H1 (cell line): ENCODE data around the gene GEMIN7. TPM values are rescaled to one million over a fixed set of nuclear protein-coding genes. Genes with fewer than 3 reads are reported as not detected.
A peak's percentile ranks its signal among the peaks of the same experiment; 100 is the strongest.

Experiments
- CTCF ChIA-PET: fragments of 300-600 bp; sonication (Branson Sonifier 250); formaldehyde crosslinking; loops from one replicate; lab custom pipeline; 2021; ENCODE audit not compliant: partially characterized antibody; lab: Charles Lee
- POLR2A ChIA-PET: fragments of 300-600 bp; sonication (Branson Sonifier 250); formaldehyde crosslinking; loops from one replicate; lab custom pipeline; 2021; ENCODE audit warnings: inconsistent platforms; ENCODE audit not compliant: partially characterized antibody; lab: Charles Lee
- DNase-seq, 2 experiments: peaks; one replicate each; pipeline versions ENCODE4 v3.0.0 to v3.0.0-alpha.2; 2010 to 2022; ENCODE audit warnings: low spot score in 2 of 2, low read depth in 1 of 2, mixed read lengths in 1 of 2
- FAIRE-seq: peaks from 2 replicates; lab custom pipeline; 2011; peaks lifted over from hg19 to GRCh38; lab: Jason Lieb, UNC
- H2AFZ ChIP-seq: 2 replicates; pipeline ENCODE4 v1.8.1; 2012; ENCODE audit warnings: low read length, inconsistent platforms
- H2AK5ac ChIP-seq: 2 replicates; pipeline ENCODE4 v1.6.1; 2013; ENCODE audit warnings: low read depth, low read length
- H2BK120ac ChIP-seq: replicated peaks from 2 replicates; pipeline ENCODE3; 2013; ENCODE audit warnings: low read depth, low read length, inconsistent platforms
- H2BK12ac ChIP-seq: 2 replicates; pipeline ENCODE4 v1.6.1; 2013; ENCODE audit warnings: low read depth, low read length
- H2BK15ac ChIP-seq: 2 replicates; pipeline ENCODE4 v1.6.1; 2013; ENCODE audit warnings: low read length
- H2BK20ac ChIP-seq: 2 replicates; pipeline ENCODE4 v1.6.1; 2013; ENCODE audit warnings: low read length
- H2BK5ac ChIP-seq: 2 replicates; pipeline ENCODE4 v1.6.1; 2013; ENCODE audit warnings: low read depth, low read length
- H3K14ac ChIP-seq: 2 replicates; pipeline ENCODE4 v1.6.1; 2013; ENCODE audit warnings: inconsistent platforms; ENCODE audit not compliant: insufficient read length
- H3K18ac ChIP-seq: 2 replicates; pipeline ENCODE4 v1.6.1; 2013; ENCODE audit warnings: low read length; ENCODE audit errors: extremely low read depth
- H3K23ac ChIP-seq: 2 replicates; pipeline ENCODE4 v1.6.1; 2013; ENCODE audit warnings: inconsistent platforms; ENCODE audit not compliant: insufficient read length
- H3K23me2 ChIP-seq: 2 replicates; pipeline ENCODE4 v1.6.1; 2013; ENCODE audit warnings: low read depth, low read length
- H3K27ac ChIP-seq: 2 replicates; pipeline ENCODE4 v1.6.1; 2011; ENCODE audit warnings: low read depth, low read length, inconsistent platforms
- H3K27me3 ChIP-seq, 4 experiments: replicated peaks in 1 of 4; 1 replicate in 1 of 4; 2 replicates in 3 of 4; pipeline versions ENCODE4 v1.6.1 to v1.8.1; 2011 to 2013; ENCODE audit warnings: low read length in 3 of 4, mild to moderate bottlenecking in 3 of 4, inconsistent platforms in 2 of 4, mixed read lengths in 2 of 4, moderate library complexity in 1 of 4; ENCODE audit not compliant: control insufficient read depth in 3 of 4, insufficient read depth in 3 of 4; ENCODE audit errors: extremely low read depth in 1 of 4
- H3K36me3 ChIP-seq, 4 experiments: 2 replicates each; pipeline versions ENCODE4 v1.6.1 to v1.8.1; 2011 to 2013; ENCODE audit warnings: mild to moderate bottlenecking in 4 of 4, low read length in 3 of 4, moderate library complexity in 2 of 4, control low read depth in 1 of 4, inconsistent platforms in 1 of 4; ENCODE audit not compliant: insufficient read depth in 4 of 4, control insufficient read depth in 2 of 4
- H3K4ac ChIP-seq: replicated peaks from 2 replicates; pipeline ENCODE3; 2013; ENCODE audit warnings: low read length, low read depth, mixed read lengths, inconsistent platforms; ENCODE audit not compliant: insufficient read length
- H3K4me1 ChIP-seq, 4 experiments: replicated peaks in 1 of 4; 1 replicate in 1 of 4; 2 replicates in 3 of 4; pipeline versions ENCODE4 v1.6.1 to v1.8.1; 2011 to 2013; ENCODE audit warnings: low read length in 3 of 4, inconsistent platforms in 2 of 4, mixed read lengths in 1 of 4; ENCODE audit not compliant: insufficient read depth in 4 of 4, control insufficient read depth in 3 of 4
- H3K4me2 ChIP-seq, 2 experiments: 2 replicates each; pipeline versions ENCODE4 v1.6.1 to v1.8.1; 2011 to 2013; ENCODE audit warnings: low read depth in 2 of 2, low read length in 2 of 2, control low read depth in 1 of 2, inconsistent platforms in 1 of 2, mild to moderate bottlenecking in 1 of 2; ENCODE audit not compliant: insufficient read depth in 1 of 2
- H3K4me3 ChIP-seq, 4 experiments: fragments of 200-600, 300-600 bp in 1 of 4; sonication (generic), shearing (Covaris generic), sonication (Bioruptor Twin) in 1 of 4; 2 replicates each; pipeline versions ENCODE4 v1.5.1 to v1.8.1; 2011 to 2016; ENCODE audit warnings: low read length in 4 of 4, low read depth in 3 of 4, control low read depth in 2 of 4, inconsistent platforms in 2 of 4, mild to moderate bottlenecking in 2 of 4, mixed read lengths in 1 of 4, moderate library complexity in 1 of 4; ENCODE audit not compliant: insufficient read depth in 2 of 4; ENCODE audit errors: extremely low read depth in 1 of 4
- H3K56ac ChIP-seq: replicated peaks from 2 replicates; pipeline ENCODE3; 2013; ENCODE audit warnings: low read depth, mild to moderate bottlenecking, mixed read lengths, low read length, inconsistent platforms; ENCODE audit not compliant: insufficient read length
- H3K79me1 ChIP-seq: 2 replicates; pipeline ENCODE4 v1.6.1; 2013; ENCODE audit warnings: low read depth, low read length, control low read depth
- H3K79me2 ChIP-seq, 2 experiments: 2 replicates each; pipeline versions ENCODE4 v1.6.1 to v1.8.1; 2012 to 2013; ENCODE audit warnings: low read length in 2 of 2, mild to moderate bottlenecking in 2 of 2, inconsistent platforms in 1 of 2; ENCODE audit not compliant: insufficient read depth in 2 of 2, control insufficient read depth in 1 of 2
- H3K9ac ChIP-seq, 4 experiments: replicated peaks in 1 of 4; 1 replicate in 1 of 4; 2 replicates in 3 of 4; pipeline versions ENCODE4 v1.6.1 to v1.8.1; 2011 to 2013; ENCODE audit warnings: low read depth in 3 of 4, low read length in 3 of 4, control low read depth in 2 of 4, mild to moderate bottlenecking in 2 of 4, moderate library complexity in 2 of 4, inconsistent platforms in 1 of 4; ENCODE audit errors: extremely low read depth in 1 of 4
- H3K9me3 ChIP-seq, 2 experiments: 2 replicates each; pipeline versions ENCODE4 v1.6.1 to v1.8.1; 2012 to 2013; ENCODE audit warnings: mild to moderate bottlenecking in 2 of 2, moderate library complexity in 2 of 2, control low read depth in 1 of 2, inconsistent platforms in 1 of 2, low read depth in 1 of 2, low read length in 1 of 2, mixed read lengths in 1 of 2; ENCODE audit not compliant: insufficient read depth in 2 of 2
- H4K20me1 ChIP-seq, 2 experiments: replicated peaks in 1 of 2; 2 replicates each; pipeline versions ENCODE3 to v1.8.1; 2011 to 2013; ENCODE audit warnings: inconsistent platforms in 2 of 2, low read length in 2 of 2, mild to moderate bottlenecking in 1 of 2; ENCODE audit not compliant: insufficient read depth in 2 of 2, control insufficient read depth in 1 of 2
- H4K5ac ChIP-seq: 2 replicates; pipeline ENCODE4 v1.6.1; 2013; ENCODE audit warnings: low read length, low read depth, mixed read lengths, inconsistent platforms; ENCODE audit not compliant: insufficient read length
- H4K8ac ChIP-seq: 2 replicates; pipeline ENCODE4 v1.8.0; 2013; ENCODE audit warnings: mild to moderate bottlenecking, moderate library complexity, low read length, inconsistent platforms; ENCODE audit not compliant: insufficient read depth; ENCODE audit errors: extremely low read depth
- H4K91ac ChIP-seq: replicated peaks from 2 replicates; pipeline ENCODE3; 2013; ENCODE audit warnings: low read length, mixed read lengths, inconsistent platforms; ENCODE audit not compliant: insufficient read length
- BCL11A ChIP-seq, 2 experiments: IDR thresholded peaks; one replicate each; pipeline ENCODE4 v1.6.1; 2011; ENCODE audit warnings: low read depth in 2 of 2, low read length in 2 of 2, mild to moderate bottlenecking in 2 of 2
- CBX5 ChIP-seq: fragments of 300-800, 300-1000 bp; sonication (generic); IDR thresholded peaks from 2 replicates; pipeline ENCODE4 v1.7.1; 2016; ENCODE audit warnings: antibody characterized with exemption, low read length, low read depth
- CEBPB ChIP-seq: IDR thresholded peaks from 2 replicates; pipeline ENCODE4 v1.6.1; 2012; ENCODE audit warnings: low read depth, low read length
- CHD1 ChIP-seq: IDR thresholded peaks from 2 replicates; pipeline ENCODE4 v1.6.1; 2012; ENCODE audit warnings: low read depth, low read length, improper control_type of control experiment
- SRF ChIP-seq: IDR thresholded peaks from 2 replicates; pipeline ENCODE4 v1.6.1; 2011; ENCODE audit warnings: mild to moderate bottlenecking, low read depth, low read length, moderate library complexity
- ZNF274 ChIP-seq: IDR thresholded peaks from 2 replicates; pipeline ENCODE4 v1.7.0; 2012; ENCODE audit warnings: low read length, borderline replicate concordance; ENCODE audit errors: extremely low read depth
- WGBS, 2 experiments: shearing (Covaris generic) in 1 of 2; methylation state at CpG; one replicate each; pipeline versions ENCODE4 v1.1.6 to v1.1.7; 2013 to 2015; ENCODE audit warnings: low lambda C conversion rate in 2 of 2, mixed read lengths in 2 of 2, inconsistent platforms in 1 of 2, low coverage in 1 of 2, missing lambda C conversion rate in 1 of 2; ENCODE audit not compliant: insufficient replicate concordance in 2 of 2, insufficient coverage in 1 of 2, insufficient read length in 1 of 2; ENCODE audit errors: extremely low coverage in 1 of 2, missing lambda C conversion rate in 1 of 2; 5-methylcytosine and 5-hydroxymethylcytosine counted together
- polyA plus RNA-seq, 7 experiments: library from polyadenylated mRNA; depleted of rRNA in 3 of 7; stranded (reverse) in 5 of 7; unstranded in 2 of 7; fragments of >200 nt in 5 of 7; fragments of 200-250 nt in 2 of 7; gene quantifications; 1 replicate in 5 of 7; 2 replicates in 1 of 7; 4 replicates in 1 of 7; pipeline versions ENCODE4 v1.2.1 to v1.2.3, GENCODE V29; 2011 to 2013; ENCODE audit warnings: missing spikeins in 2 of 7, mixed read lengths in 2 of 7
- total RNA-seq: library from RNA; stranded (reverse); fragmentation: NEBNext Ultra II Directional; extraction: Animal tissue kit (Norgen Biotek cat#: 25700); gene quantifications from 2 replicates; pipeline ENCODE4 v1.2.1, GENCODE V29; 2021
- TF ChIP-seq, protein P1 (sequence below), 3 experiments: IDR thresholded peaks; 1 replicate in 2 of 3; 2 replicates in 1 of 3; pipeline versions ENCODE4 v1.5.1 to v1.6.1; 2011; ENCODE audit warnings: low read length in 3 of 3, mild to moderate bottlenecking in 3 of 3, inconsistent platforms in 2 of 3, low read depth in 1 of 3, moderate library complexity in 1 of 3; ENCODE audit not compliant: insufficient read depth in 1 of 3; ENCODE audit errors: control extremely low read depth in 1 of 3
- TF ChIP-seq, protein P2 (sequence below): IDR thresholded peaks from 2 replicates; pipeline ENCODE4 v1.6.1; 2012; ENCODE audit warnings: inconsistent platforms

Gene GEMIN7
- total and polyA plus RNA-seq, 2 of the 8 experiments (the other 6 are each of a cell fraction or from before 2014, with no cell fraction given), result 48.0 to 91.6 TPM

DNA sequence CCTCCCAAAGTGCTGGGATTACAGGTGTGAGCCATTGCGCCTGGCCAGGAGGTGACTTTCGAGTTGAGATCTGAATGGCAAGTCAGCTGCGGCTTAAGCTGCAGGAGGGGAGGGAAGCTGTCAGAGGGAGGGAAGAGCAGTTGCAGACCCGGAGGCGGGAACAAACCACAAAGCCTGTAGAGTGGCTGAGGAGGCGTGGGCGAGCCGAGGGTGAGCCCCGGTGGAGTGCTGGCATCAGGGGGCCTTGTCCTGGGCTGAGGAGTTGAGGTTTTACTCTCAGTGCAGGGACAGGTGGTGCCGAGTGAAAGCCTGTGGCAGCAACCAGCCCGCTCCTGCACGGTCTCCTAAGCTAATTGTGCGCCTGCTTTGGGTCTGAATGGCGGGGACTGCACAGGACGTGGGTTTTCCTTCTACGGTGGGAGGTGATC, 38.1 kb downstream of the GEMIN7 start:
- Histone ChIP-seq H3K36me3 (no peaks in the 10 kb centered on the region), H2AK5ac (no peak overlapping the region), H3K56ac (no peak overlapping the region), H3K79me2 (peaks cover 3 to 82% of the 10 kb centered on the region in 2 experiments), H2BK20ac (no peak overlapping the region), H3K4me1 (peaks cover 0 to 21% (median 4%) of the 10 kb centered on the region in 4 experiments; a peak in 6 of 7 replicates), H3K4ac (no peak overlapping the region), H3K23ac (no peak overlapping the region), H3K4me2 (0 out of 4 replicates have a peak overlapping the region, but pooled peaks of 1 of the 2 experiments have one; percentile 17), H2AFZ (no peak overlapping the region), H3K27ac (no peak overlapping the region), H2BK120ac (no peak overlapping the region), H2BK12ac (0 out of 2 replicates have a peak overlapping the region, but pooled peaks have one; percentile 3), H3K14ac (no peak overlapping the region), H4K8ac (no peak overlapping the region), H4K91ac (no peak overlapping the region), H3K4me3 (no peak overlapping the region), H3K27me3 (no peaks in the 10 kb centered on the region), H3K9ac (no peak overlapping the region), H4K5ac (no peak overlapping the region), H3K23me2 (no peaks in the 10 kb centered on the region), H3K18ac (no peak overlapping the region), H2BK15ac (no peak overlapping the region), H3K9me3 (no peaks in the 10 kb centered on the region), H3K79me1 (peaks cover 52% of the 10 kb centered on the region), H2BK5ac (no peak overlapping the region), H4K20me1 (peaks cover 50 to 55% of the 10 kb centered on the region in 2 experiments)
- no peak for FAIRE-seq
- no peak for DNase-seq
- 84% methylated on average over 15 of the region's 16 CpGs; no CpG with 5 or more reads in 1 of the 2 experiments for WGBS, 2 experiments
- ChIA-PET CTCF (interaction anchor here (0.6 to 8.6 kb wide), 5 partner anchors 7 to 29 kb away, joined by 3 to 73 read pairs (median 4); partner anchors contain the start of gene PPP1R37), POLR2A (interaction anchor here (1.0 to 1.6 kb wide), 5 partner anchors 19 to 38 kb away, joined by 3 to 6 read pairs (median 5); partner anchors contain the start of genes GEMIN7 and PPP1R37)
- TF ChIP-seq, protein P1, sequence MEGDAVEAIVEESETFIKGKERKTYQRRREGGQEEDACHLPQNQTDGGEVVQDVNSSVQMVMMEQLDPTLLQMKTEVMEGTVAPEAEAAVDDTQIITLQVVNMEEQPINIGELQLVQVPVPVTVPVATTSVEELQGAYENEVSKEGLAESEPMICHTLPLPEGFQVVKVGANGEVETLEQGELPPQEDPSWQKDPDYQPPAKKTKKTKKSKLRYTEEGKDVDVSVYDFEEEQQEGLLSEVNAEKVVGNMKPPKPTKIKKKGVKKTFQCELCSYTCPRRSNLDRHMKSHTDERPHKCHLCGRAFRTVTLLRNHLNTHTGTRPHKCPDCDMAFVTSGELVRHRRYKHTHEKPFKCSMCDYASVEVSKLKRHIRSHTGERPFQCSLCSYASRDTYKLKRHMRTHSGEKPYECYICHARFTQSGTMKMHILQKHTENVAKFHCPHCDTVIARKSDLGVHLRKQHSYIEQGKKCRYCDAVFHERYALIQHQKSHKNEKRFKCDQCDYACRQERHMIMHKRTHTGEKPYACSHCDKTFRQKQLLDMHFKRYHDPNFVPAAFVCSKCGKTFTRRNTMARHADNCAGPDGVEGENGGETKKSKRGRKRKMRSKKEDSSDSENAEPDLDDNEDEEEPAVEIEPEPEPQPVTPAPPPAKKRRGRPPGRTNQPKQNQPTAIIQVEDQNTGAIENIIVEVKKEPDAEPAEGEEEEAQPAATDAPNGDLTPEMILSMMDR (IDR thresholded peaks at IDR 0.05; ENCODE audit: control extremely low read depth in 1 of 3, insufficient read depth in 1 of 3, low read depth in 1 of 3, low read length in 3 of 3), result no peak
- TF ChIP-seq CBX5 (no peak), BCL11A (IDR thresholded peaks at IDR 0.05; ENCODE audit: low read depth in 2 of 2, low read length in 2 of 2) (no peak), ZNF274 (no peak), CEBPB (no peak), SRF (no peak), CHD1 (no peak)
- TF ChIP-seq, protein P2, sequence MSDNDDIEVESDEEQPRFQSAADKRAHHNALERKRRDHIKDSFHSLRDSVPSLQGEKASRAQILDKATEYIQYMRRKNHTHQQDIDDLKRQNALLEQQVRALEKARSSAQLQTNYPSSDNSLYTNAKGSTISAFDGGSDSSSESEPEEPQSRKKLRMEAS, result no peak
